H1 (cell line): Measurements from ENCODE around the gene AGFG1.

Experiments
- EGR1 ChIP-seq: IDR thresholded peaks from 2 replicates; pipeline ENCODE4 v1.6.1; 2011; ENCODE audit warnings: low read depth, low read length, borderline replicate concordance
- EP300 ChIP-seq, 2 experiments: IDR thresholded peaks; 1 replicate in 1 of 2; 2 replicates in 1 of 2; pipeline ENCODE4 v1.6.1; 2011 to 2012; ENCODE audit warnings: low read depth in 2 of 2, low read length in 2 of 2, mild to moderate bottlenecking in 2 of 2, borderline replicate concordance in 1 of 2, inconsistent platforms in 1 of 2, moderate library complexity in 1 of 2
- HDAC2 ChIP-seq, 2 experiments: fragments of 300-600 bp in 1 of 2; sonication (generic) in 1 of 2; IDR thresholded peaks; 2 replicates each; pipeline ENCODE4 v1.6.1; 2011 to 2012; ENCODE audit warnings: low read depth in 2 of 2, low read length in 2 of 2, mild to moderate bottlenecking in 2 of 2, moderate library complexity in 2 of 2, borderline replicate concordance in 1 of 2, inconsistent platforms in 1 of 2
- MAFK ChIP-seq: IDR thresholded peaks from 2 replicates; pipeline ENCODE4 v1.6.1; 2012; ENCODE audit warnings: low read depth, mild to moderate bottlenecking, improper control_type of control experiment, low read length
- MAX ChIP-seq: IDR thresholded peaks from 2 replicates; pipeline ENCODE4 v1.6.1; 2012; ENCODE audit warnings: inconsistent platforms
- POLR2A ChIP-seq, 2 experiments: IDR thresholded peaks; 1 replicate in 1 of 2; 2 replicates in 1 of 2; pipeline ENCODE4 v1.6.1; 2011; ENCODE audit warnings: low read depth in 2 of 2, low read length in 2 of 2, mild to moderate bottlenecking in 2 of 2; ENCODE audit errors: control extremely low read depth in 1 of 2
- RAD21 ChIP-seq, 2 experiments: IDR thresholded peaks in 1 of 2; conservative IDR thresholded peaks in 1 of 2; 2 replicates each; pipeline ENCODE4 v1.6.1; 2011; ENCODE audit warnings: low read depth in 2 of 2, low read length in 2 of 2, improper control_type of control experiment in 1 of 2, inconsistent platforms in 1 of 2, mild to moderate bottlenecking in 1 of 2, moderate library complexity in 1 of 2
- RBBP5 ChIP-seq: IDR thresholded peaks from 2 replicates; pipeline ENCODE4 v1.7.1; 2012; ENCODE audit warnings: low read depth, mild to moderate bottlenecking, inconsistent platforms, low read length, moderate library complexity, borderline replicate concordance
- SIN3A ChIP-seq, 2 experiments: IDR thresholded peaks in 1 of 2; conservative IDR thresholded peaks in 1 of 2; 2 replicates each; pipeline ENCODE4 v1.6.1; 2011 to 2012; ENCODE audit warnings: low read length in 2 of 2, improper control_type of control experiment in 1 of 2, low read depth in 1 of 2, mild to moderate bottlenecking in 1 of 2
- SP1 ChIP-seq: IDR thresholded peaks from 2 replicates; pipeline ENCODE4 v1.6.1; 2011; ENCODE audit warnings: low read depth, low read length
- TBP ChIP-seq: IDR thresholded peaks from 2 replicates; pipeline ENCODE4 v1.6.1; 2011; ENCODE audit warnings: low read depth, low read length, improper control_type of control experiment
- ZNF274 ChIP-seq: IDR thresholded peaks from 2 replicates; pipeline ENCODE4 v1.7.0; 2012; ENCODE audit warnings: low read length, borderline replicate concordance; ENCODE audit errors: extremely low read depth
- TF ChIP-seq, protein P1 (sequence below), 3 experiments: IDR thresholded peaks; 1 replicate in 2 of 3; 2 replicates in 1 of 3; pipeline versions ENCODE4 v1.5.1 to v1.6.1; 2011; ENCODE audit warnings: low read length in 3 of 3, mild to moderate bottlenecking in 3 of 3, inconsistent platforms in 2 of 3, low read depth in 1 of 3, moderate library complexity in 1 of 3; ENCODE audit not compliant: insufficient read depth in 1 of 3; ENCODE audit errors: control extremely low read depth in 1 of 3

DNA sequence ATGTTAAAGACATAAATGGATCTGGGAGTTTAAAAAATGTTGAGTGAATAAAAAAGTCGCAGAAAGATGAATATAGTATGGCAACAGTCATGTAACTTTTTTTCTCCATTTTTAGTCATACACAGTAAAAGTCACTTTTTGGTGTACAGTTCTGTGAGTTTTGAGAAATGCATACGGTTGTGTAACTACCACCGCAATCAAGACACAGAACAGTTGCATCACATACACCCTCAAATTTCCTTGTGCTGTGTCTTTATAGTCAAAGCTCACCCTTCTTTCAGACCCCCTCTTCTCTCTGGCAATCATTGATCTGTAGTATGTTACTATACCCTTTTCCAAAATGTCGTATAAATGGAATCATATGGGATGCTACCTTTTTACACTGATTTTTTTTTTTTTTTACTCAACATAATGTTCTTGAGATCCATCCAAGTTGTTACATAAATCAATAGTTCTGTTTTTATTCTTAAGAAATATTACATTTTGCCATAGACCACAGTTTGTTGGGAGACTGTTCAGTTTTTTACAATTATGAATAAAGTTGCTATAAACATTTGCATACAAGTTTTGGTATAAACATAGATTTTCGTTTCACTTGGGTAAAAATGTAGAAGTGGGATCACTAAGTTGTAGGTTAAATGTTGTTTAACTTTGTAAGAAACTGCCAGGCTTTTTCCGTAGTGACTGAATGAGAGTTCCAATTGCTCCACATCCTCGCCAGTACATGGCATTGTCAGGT is 35.4 kb upstream of the AGFG1 start:
- TF ChIP-seq MAX, result no peak
- no peak for TF ChIP-seq POLR2A (IDR thresholded peaks at IDR 0.05; ENCODE audit: control extremely low read depth in 1 of 2, low read depth in 2 of 2, low read length in 2 of 2)
- no peak for TF ChIP-seq SP1
- no peak for TF ChIP-seq RAD21 (IDR thresholded peaks at IDR 0.05 in 1 of 2, conservative IDR thresholded peaks at IDR 0.05 in 1 of 2; ENCODE audit: low read depth in 2 of 2, low read length in 2 of 2)
- TF ChIP-seq MAFK, result no peak
- TF ChIP-seq EP300 (IDR thresholded peaks at IDR 0.05; ENCODE audit: borderline replicate concordance in 1 of 2, low read depth in 2 of 2, low read length in 2 of 2), result no peak
- TF ChIP-seq, protein P1, sequence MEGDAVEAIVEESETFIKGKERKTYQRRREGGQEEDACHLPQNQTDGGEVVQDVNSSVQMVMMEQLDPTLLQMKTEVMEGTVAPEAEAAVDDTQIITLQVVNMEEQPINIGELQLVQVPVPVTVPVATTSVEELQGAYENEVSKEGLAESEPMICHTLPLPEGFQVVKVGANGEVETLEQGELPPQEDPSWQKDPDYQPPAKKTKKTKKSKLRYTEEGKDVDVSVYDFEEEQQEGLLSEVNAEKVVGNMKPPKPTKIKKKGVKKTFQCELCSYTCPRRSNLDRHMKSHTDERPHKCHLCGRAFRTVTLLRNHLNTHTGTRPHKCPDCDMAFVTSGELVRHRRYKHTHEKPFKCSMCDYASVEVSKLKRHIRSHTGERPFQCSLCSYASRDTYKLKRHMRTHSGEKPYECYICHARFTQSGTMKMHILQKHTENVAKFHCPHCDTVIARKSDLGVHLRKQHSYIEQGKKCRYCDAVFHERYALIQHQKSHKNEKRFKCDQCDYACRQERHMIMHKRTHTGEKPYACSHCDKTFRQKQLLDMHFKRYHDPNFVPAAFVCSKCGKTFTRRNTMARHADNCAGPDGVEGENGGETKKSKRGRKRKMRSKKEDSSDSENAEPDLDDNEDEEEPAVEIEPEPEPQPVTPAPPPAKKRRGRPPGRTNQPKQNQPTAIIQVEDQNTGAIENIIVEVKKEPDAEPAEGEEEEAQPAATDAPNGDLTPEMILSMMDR (IDR thresholded peaks at IDR 0.05; ENCODE audit: control extremely low read depth in 1 of 3, insufficient read depth in 1 of 3, low read depth in 1 of 3, low read length in 3 of 3), result no peak
- no peak for TF ChIP-seq RBBP5
- TF ChIP-seq TBP, result no peak
- no peak for TF ChIP-seq SIN3A (conservative IDR thresholded peaks at IDR 0.05 in 1 of 2, IDR thresholded peaks at IDR 0.05 in 1 of 2; ENCODE audit: low read depth in 1 of 2, low read length in 2 of 2)
- no peak for TF ChIP-seq ZNF274
- TF ChIP-seq HDAC2 (IDR thresholded peaks at IDR 0.05; ENCODE audit: borderline replicate concordance in 1 of 2, low read depth in 2 of 2, low read length in 2 of 2), result no peak
- TF ChIP-seq EGR1, result no peak
